ENCODE results near the gene MAML2.
A peak's percentile ranks its signal among the peaks of the same experiment; 100 is the strongest.

MAML2 gene

DNA sequence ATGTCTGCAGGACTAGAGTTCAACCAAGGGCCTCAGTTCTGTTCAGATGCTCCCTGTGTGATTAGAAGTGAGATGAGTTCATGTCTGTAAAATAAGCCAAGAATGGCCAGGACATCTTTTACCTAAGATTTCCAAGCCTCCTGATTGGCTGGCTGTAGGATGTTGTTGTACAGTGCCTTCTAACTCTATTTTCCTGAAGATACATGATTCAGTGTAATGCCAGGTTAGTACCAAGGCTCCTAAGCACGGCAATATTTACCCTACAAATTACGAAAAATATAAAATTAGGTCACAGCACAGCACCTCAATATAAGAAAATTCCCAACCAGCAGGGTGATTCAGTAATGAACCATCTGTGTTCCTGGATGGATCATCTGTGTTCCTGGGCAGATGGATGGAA, 279.1 kb downstream of the MAML2 start:
- TF ChIP-seq, protein P1, sequence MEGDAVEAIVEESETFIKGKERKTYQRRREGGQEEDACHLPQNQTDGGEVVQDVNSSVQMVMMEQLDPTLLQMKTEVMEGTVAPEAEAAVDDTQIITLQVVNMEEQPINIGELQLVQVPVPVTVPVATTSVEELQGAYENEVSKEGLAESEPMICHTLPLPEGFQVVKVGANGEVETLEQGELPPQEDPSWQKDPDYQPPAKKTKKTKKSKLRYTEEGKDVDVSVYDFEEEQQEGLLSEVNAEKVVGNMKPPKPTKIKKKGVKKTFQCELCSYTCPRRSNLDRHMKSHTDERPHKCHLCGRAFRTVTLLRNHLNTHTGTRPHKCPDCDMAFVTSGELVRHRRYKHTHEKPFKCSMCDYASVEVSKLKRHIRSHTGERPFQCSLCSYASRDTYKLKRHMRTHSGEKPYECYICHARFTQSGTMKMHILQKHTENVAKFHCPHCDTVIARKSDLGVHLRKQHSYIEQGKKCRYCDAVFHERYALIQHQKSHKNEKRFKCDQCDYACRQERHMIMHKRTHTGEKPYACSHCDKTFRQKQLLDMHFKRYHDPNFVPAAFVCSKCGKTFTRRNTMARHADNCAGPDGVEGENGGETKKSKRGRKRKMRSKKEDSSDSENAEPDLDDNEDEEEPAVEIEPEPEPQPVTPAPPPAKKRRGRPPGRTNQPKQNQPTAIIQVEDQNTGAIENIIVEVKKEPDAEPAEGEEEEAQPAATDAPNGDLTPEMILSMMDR (IDR thresholded peaks at IDR 0.05; ENCODE audit: low read depth, low read length) = no peak
- in situ Hi-C loops (cut with HindIII; ENCODE audit: low sequenced_read_pairs) = no loop called here
- no peak for DNase-seq (ENCODE audit: low read depth, low spot score)
- H3K4me3 ChIP-seq (ENCODE audit: low read depth, low read length) = no peak overlapping the region

DNA sequence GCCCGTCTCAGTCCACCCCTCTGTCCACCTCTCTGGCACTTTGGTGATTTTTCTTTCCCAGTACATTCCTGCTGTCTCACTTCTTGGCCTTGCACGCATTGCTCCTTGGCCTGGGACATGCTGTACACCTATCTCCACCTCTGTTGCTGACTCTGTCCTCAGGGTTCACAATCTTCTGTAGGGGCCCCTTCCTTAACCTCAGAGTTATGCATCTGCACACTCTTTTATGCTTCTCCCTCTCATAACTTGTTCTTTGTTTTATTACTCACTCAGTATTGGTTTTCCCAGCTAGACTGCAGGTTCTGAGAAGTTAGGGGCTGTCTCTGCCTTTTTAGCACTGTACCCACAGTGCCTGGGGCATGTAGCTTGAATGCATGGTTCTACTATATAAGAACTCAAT, 279.9 kb downstream of the MAML2 start:
- TF ChIP-seq, protein P1 (IDR thresholded peaks at IDR 0.05; ENCODE audit: low read depth, low read length) = no peak
- H3K4me3 ChIP-seq (ENCODE audit: low read depth, low read length) = no peak overlapping the region
- in situ Hi-C loops (cut with HindIII; ENCODE audit: low sequenced_read_pairs) = no loop called here
- DNase-seq (ENCODE audit: low read depth, low spot score) = no peak

DNA sequence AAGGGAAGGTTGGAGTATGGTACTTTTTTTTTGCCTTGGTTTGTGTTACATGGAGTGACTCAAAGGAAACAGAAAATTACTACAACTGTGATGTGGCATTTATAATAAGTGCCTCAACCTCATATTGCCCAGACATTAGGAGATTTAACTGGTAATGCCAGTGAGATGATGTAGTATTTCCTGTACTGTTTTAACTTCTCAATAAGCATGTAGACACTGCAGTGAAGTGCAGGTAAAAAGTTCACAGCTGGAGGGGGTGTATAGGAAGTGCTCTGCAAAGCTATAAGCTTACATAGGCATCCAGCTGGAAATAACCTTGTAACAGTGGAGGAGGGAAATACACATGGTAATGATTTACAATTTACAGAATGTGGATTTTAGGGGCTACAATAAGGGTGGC, 280.9 kb downstream of the MAML2 start:
- in situ Hi-C loops (cut with HindIII; ENCODE audit: low sequenced_read_pairs) = no loop called here
- H3K4me3 ChIP-seq (ENCODE audit: low read depth, low read length) = no peak overlapping the region
- DNase-seq (ENCODE audit: low read depth, low spot score) = peak; percentile 59
- TF ChIP-seq, protein P1 (IDR thresholded peaks at IDR 0.05; ENCODE audit: low read depth, low read length) = no peak

DNA sequence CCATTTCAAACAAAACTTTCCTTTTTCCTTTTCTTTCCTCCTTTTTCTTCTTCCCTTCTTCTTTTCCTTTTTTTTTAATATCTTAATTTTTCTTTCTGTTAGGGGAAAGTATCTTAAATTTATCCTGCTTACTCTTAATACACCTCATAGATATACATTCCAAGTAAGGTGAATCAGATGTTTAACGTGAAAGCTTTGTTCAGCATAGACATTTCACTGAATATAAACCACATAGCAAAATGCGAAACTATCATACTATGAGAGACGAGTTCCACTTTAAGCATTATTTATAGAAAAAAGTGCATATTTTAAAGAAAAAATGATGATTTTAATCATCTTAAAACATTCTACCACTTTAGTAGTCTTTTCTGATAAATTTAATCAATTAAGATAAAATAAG, 281.3 kb downstream of the MAML2 start:
- no peak overlapping the region for H3K4me3 ChIP-seq (ENCODE audit: low read depth, low read length)
- TF ChIP-seq, protein P1 (IDR thresholded peaks at IDR 0.05; ENCODE audit: low read depth, low read length) = no peak
- DNase-seq (ENCODE audit: low read depth, low spot score) = no peak
- in situ Hi-C loops (cut with HindIII; ENCODE audit: low sequenced_read_pairs) = no loop called here

DNA sequence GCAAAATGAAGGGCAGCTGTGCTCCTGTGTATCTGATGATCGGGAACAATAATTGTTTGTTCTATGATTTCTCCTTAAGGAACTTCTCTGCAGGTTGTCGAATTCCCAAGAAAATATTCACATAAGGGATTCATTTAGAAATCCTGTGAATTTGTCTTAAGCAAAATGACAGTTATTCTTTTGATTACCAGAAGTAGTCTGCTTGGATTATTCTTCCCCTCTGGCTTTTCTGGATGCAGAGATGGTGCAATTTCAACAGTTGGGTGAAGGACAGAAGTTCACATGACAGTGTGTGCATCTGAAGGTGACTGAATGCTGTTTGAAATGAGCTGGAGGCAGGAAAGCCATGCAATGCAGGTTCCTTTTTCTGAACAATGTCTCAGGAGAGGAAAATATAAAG, 281.9 kb downstream of the MAML2 start:
- no peak for DNase-seq (ENCODE audit: low read depth, low spot score)
- in situ Hi-C loops (cut with HindIII; ENCODE audit: low sequenced_read_pairs) = no loop called here
- TF ChIP-seq, protein P1 (IDR thresholded peaks at IDR 0.05; ENCODE audit: low read depth, low read length) = no peak
- no peak overlapping the region for H3K4me3 ChIP-seq (ENCODE audit: low read depth, low read length)

DNA sequence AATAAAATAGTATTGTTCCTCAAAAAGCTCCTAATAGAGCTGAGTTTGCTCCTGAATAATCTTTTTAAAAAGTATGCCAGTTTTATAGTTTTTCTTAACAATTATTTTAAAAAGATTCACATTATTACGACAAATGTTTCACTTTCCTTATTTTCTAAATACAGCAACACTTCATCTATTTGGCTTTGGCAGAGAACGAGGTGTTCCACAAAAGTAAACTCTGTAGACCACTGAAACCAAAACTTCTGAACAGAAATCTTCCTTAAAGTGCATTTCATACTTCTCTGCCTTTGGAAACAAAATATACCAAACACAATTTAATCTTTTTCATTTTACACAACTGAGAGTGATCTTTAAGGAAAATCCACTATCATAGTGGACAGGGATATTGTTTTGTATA, 285.5 kb downstream of the MAML2 start:
- no peak overlapping the region for H3K4me3 ChIP-seq (ENCODE audit: low read depth, low read length)

More for the DNA sequence above, 285.5 kb downstream of the MAML2 start:
- no peak for DNase-seq (ENCODE audit: low read depth, low spot score)
- in situ Hi-C loops (cut with HindIII; ENCODE audit: low sequenced_read_pairs) = no loop called here
- TF ChIP-seq, protein P1 (IDR thresholded peaks at IDR 0.05; ENCODE audit: low read depth, low read length) = no peak

Measured in astrocyte of the spinal cord (primary cell).